Skin epidermis (tissue), 12 donors: Measurements from ENCODE around the gene ZKSCAN7.
"Not testable (repeated sequence)": the region's sequence is repeated elsewhere in the genome, so short reads cannot be mapped to it uniquely, and the experiment has no call there.

ENCODE experiments used
- H3K27ac ChIP-seq, 21 experiments: fragments of 200-600 bp; sonication (generic) in 11 of 21; one replicate each; pipeline ENCODE4 v1.5.0; 2020; ENCODE audit warnings: mild to moderate bottlenecking in 3 of 21, inconsistent platforms in 2 of 21, moderate library complexity in 2 of 21
- H3K4me3 ChIP-seq, 7 experiments: fragments of 200-600 bp; sonication (generic) in 2 of 7; one replicate each; pipeline ENCODE4 v1.5.0; 2020; ENCODE audit warnings: inconsistent platforms in 2 of 7, mild to moderate bottlenecking in 2 of 7, moderate library complexity in 1 of 7

Gene ZKSCAN7

GRCh38 chr3:44568561-44568960 lies 13.6 kb downstream of the ZKSCAN7 start:
- H3K4me3 ChIP-seq: no peak overlapping the region

GRCh38 chr3:44571024-44571423 lies 16.0 kb downstream of the ZKSCAN7 start:
- H3K4me3 ChIP-seq: no peak overlapping the region
- H3K27ac ChIP-seq: no peak overlapping the region

More at GRCh38 chr3:44568561-44568960, 13.6 kb downstream of the ZKSCAN7 start:
- H3K27ac ChIP-seq: no peak overlapping the region

GRCh38 chr3:44576613-44577012 lies 21.6 kb downstream of the ZKSCAN7 start:
- no peak overlapping the region for H3K27ac ChIP-seq
- no peak overlapping the region for H3K4me3 ChIP-seq

- H3K4me3 ChIP-seq, H3K27ac ChIP-seq: not testable (repeated sequence)
Measured at GRCh38 chr3:44577354-44577952, 22.5 kb downstream of the ZKSCAN7 start.

GRCh38 chr3:44578316-44578715 lies 23.3 kb downstream of the ZKSCAN7 start:
- not testable (repeated sequence) for H3K4me3 ChIP-seq, H3K27ac ChIP-seq

- H3K4me3 ChIP-seq, H3K27ac ChIP-seq: not testable (repeated sequence)
Measured at GRCh38 chr3:44578924-44579515, 24.0 kb downstream of the ZKSCAN7 start.

GRCh38 chr3:44579749-44580148 lies 24.8 kb downstream of the ZKSCAN7 start:
- not testable (repeated sequence) for H3K4me3 ChIP-seq, H3K27ac ChIP-seq

- not testable (repeated sequence) for H3K27ac ChIP-seq, H3K4me3 ChIP-seq
Measured at GRCh38 chr3:44580971-44581370, 26.0 kb downstream of the ZKSCAN7 start.

GRCh38 chr3:44584646-44585501 lies 29.9 kb downstream of the ZKSCAN7 start, which contains the start of gene ZNF660:
TSS of gene ZNF660 (plus strand) at chr3:44584964. CDS start at chr3:44594194, 9,230 bp downstream.
- Histone ChIP-seq H3K4me3 (peak within 1 kb of the TSS; percentile 35 to 53 (median 46)), H3K27ac (peak within 1 kb of the TSS in 19 of 21 experiments; percentile 19 to 87 (median 71))

- Histone ChIP-seq H3K27ac (no peak overlapping the region), H3K4me3 (no peak overlapping the region)
Measured at GRCh38 chr3:44596621-44597020, 41.6 kb downstream of the ZKSCAN7 start.

GRCh38 chr3:44601749-44602148 lies 46.8 kb downstream of the ZKSCAN7 start:
- H3K4me3 ChIP-seq: no peak overlapping the region
- H3K27ac ChIP-seq: no peak overlapping the region

GRCh38 chr3:44612678-44613077 lies 57.7 kb downstream of the ZKSCAN7 start:
- Histone ChIP-seq H3K4me3 (no peak overlapping the region), H3K27ac (no peak overlapping the region)
